ENCODE results near the gene DBX1.

The DBX1 gene

DNA sequence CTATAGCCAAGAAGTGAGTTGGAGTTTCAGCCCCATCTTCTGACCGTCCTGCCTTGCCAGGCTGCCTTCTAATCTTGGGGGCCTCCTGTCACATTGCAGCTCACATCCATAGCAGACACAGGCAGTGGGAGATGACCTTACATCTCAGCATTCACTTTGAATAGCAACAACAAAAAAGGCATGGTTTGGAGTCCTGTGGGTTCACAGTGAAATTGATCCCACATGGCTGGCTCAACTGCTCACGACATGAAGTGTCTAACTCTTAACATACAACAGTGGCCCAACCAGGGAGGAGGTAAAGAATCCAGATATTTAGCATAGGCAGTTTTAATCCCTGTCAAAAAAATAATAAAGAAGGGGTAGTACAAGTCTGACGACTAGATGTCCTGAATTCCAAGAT lies 38.1 kb downstream of the DBX1 start:
- DNase-seq (ENCODE audit: low read depth, low spot score): no peak

GRCh38 chr11:20120134-20120925 lies 39.9 kb downstream of the DBX1 start:
- no peak for DNase-seq (ENCODE audit: low read depth, low spot score)

DNA sequence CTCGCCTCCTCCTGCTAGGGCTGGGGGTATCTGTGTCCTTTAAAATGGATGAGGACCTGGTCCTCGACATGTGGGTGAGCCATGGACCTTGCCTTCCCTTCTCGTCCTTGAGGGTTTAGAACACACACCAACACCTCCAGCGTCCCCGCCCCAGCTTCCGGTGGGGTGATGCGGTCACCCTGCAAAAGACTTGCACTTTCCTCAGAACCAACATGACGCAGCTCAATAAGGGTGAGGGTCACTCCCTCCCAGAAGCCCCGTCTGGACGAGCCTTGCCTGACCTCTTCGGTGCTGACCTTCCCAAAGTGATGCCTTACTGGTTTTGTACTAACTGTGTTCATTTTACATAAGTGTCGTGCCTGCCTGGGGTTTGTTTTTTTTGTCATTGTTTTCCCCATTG lies 41.0 kb downstream of the DBX1 start:
- DNase-seq (ENCODE audit: low read depth, low spot score): no peak

- no peak for DNase-seq (ENCODE audit: low read depth, low spot score)
Observed at GRCh38 chr11:20118209-20118608, 42.1 kb downstream of the DBX1 start.

GRCh38 chr11:20117291-20117690 lies 43.0 kb downstream of the DBX1 start:
- DNase-seq (ENCODE audit: low read depth, low spot score): no peak

DNA sequence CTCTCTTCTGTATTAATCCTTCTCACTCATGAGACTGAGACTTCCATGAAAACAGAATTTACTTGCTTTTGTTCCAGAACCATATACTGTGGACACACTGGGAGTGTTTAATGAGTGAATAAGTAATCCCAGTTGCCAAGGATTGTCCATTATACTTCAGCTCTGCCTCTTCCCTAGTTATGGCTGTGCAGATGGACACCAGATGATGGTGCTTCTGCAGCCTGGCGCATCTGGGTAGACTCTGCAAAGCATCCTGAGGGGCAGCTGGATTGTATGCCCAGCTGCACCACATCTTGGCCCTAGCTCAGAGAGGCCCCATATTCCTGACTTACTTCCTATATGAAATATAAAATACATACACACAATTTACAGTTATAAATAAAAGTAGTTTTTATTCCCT lies 43.5 kb downstream of the DBX1 start:
- no peak for DNase-seq (ENCODE audit: low read depth, low spot score)

- DNase-seq (ENCODE audit: low read depth, low spot score): no peak
Observed at GRCh38 chr11:20114588-20114987, 45.7 kb downstream of the DBX1 start.

GRCh38 chr11:20113149-20113438 lies 47.2 kb downstream of the DBX1 start:
- no peak for DNase-seq (ENCODE audit: low read depth, low spot score)

GRCh38 chr11:20112291-20113148 lies 47.8 kb downstream of the DBX1 start:
- DNase-seq (ENCODE audit: low read depth, low spot score): no peak

- no peak for DNase-seq (ENCODE audit: low read depth, low spot score)
Observed at GRCh38 chr11:20111871-20112270, 48.4 kb downstream of the DBX1 start.

DNA sequence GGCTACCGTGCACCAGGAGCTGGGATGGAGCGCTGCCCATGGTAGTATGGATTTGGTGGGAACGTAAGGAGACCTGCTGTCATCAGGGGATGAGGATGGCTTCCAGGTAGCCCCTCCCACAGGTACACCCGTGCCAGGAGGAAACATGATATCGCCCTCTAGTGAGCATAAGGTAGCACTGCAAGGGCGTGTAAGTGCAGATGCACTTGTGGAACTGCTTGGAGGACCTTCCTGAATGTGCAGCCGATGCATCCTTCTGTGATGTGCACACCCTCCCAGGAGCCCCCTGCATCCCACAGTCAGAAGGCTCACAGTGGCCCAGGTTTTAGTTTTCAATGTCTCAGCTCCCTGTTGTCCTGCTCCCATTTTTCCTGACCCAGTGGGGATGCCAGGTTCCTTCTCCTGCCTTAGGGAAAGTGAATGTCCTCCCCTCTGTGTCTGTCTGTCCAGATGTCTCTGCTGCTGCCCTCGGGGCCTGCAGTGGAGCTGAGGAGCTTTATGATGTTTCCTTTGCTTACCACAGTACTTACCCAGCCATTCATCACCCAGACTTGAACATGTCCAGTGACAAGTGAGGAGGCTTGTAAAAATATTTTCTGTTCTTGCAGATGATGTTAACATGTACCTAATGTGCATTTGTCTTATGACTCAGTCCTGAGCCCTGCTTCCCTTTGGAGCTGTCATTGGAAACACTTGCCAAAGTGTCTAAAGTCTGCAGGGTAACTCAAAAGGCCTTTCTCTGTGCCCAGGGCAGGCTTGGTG lies 49.2 kb downstream of the DBX1 start:
- no peak for DNase-seq (ENCODE audit: low read depth, low spot score)

GRCh38 chr11:20109731-20110445 lies 50.4 kb downstream of the DBX1 start:
- no peak for DNase-seq (ENCODE audit: low read depth, low spot score)

Measured in activated naive CD8-positive, alpha-beta T cell treated with anti-CD3 and anti-CD28 coated beads, Interleukin-2, amount 50 U/mL, for 16 hours (primary cell).